ENCODE measurements around the gene PALMD. TPM values are rescaled to one million over a fixed set of nuclear protein-coding genes. Genes with fewer than 3 reads are reported as not detected.

The PALMD gene
- total RNA-seq, 1 donor from 2014 or later: 5.9 TPM

Other genes with a start within 250 kb of the PALMD start
- gene FRRS1, start 120.5 kb downstream of the PALMD start, total RNA-seq: 22.5 TPM
- gene AGL, start 204.2 kb downstream of the PALMD start, total RNA-seq: 13.9 TPM